Hematopoietic multipotent progenitor cell treated with erythropoietin and hydrocortisone succinate and interleukin-3 and kit ligand, for 4 days (in vitro differentiated cells): ENCODE data around the gene RIMS3.

ENCODE experiments used
- DNase-seq: peaks from one replicate; pipeline ENCODE4 v3.0.0-alpha.2; 2015

RIMS3 gene

GRCh38 chr1:40627987-40628902, 37.2 kb downstream of the RIMS3 start:
- no peak for DNase-seq

- no peak for DNase-seq
These were observed 39.1 kb downstream of the RIMS3 start for GRCh38 chr1:40626383-40626770.

GRCh38 chr1:40625476-40626382, 39.8 kb downstream of the RIMS3 start:
- no peak for DNase-seq

GRCh38 chr1:40625076-40625475, 40.4 kb downstream of the RIMS3 start:
- peak; percentile 77 for DNase-seq

DNA sequence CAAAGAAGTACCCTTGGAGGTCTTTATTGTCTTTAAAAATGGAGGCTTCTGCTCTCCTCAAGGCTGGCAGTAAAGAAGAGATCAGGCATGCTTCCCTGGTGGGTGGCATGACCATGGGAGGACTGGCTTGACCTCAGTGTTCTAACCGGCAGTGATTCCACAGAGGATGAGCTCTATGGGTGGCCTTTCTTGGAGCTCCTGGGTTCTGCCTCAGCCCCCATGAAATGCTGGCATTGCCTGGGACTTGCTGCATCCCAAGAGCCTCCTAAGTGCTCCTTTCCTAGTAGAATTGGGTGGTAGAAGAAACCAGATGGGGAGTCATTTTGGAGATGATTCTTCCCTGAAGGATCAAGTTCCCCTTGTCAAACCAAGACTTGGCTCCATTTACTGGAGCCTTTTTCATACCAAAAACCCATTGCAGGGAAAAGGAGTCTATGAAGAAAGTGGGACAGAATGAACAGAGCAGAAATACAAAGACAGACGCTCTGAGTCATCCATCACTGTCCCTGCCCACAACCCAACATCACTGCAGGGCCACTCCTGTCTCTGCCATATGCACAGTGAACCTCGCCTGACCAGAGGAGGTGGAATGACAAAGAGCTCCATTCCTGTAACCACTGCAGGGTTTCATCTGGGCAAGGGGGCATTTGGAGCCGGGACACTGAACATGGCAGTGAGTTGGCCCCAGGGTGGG, 42.4 kb downstream of the RIMS3 start:
- no peak for DNase-seq

DNA sequence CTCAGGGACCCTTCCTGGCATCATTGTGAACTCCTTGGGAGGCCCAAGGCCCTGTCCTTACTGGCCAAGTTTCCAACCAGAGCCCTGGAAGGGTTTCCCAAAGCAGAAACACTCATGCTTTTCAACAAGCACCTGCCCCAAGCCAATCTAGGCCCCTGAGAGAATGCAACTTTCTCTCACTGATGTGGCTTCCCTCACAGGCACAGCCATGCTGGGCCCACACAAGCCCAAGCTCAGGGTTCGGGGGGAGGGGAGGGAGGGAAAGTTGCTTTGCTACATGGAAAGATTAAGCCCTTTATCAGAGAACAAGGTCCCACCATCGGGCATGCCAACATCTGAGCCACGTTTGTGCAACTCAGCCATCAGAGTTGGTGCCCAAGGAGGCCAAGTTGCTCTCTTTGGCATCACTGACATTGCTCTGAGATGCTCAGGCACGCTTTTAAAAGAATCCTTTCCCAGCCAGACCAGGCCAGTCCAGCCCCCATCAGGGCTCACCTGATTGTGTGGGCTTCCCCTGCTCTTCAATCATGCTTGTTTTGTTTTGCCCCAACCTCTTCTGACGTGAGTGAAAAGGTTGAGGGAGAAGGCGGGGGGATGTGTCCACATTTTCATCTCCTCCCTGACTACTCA, 43.5 kb downstream of the RIMS3 start:
- no peak for DNase-seq

- no peak for DNase-seq
These were observed 44.8 kb downstream of the RIMS3 start for GRCh38 chr1:40620586-40621210.

- DNase-seq: no peak
These were observed 45.3 kb downstream of the RIMS3 start for GRCh38 chr1:40620150-40620549.

DNA sequence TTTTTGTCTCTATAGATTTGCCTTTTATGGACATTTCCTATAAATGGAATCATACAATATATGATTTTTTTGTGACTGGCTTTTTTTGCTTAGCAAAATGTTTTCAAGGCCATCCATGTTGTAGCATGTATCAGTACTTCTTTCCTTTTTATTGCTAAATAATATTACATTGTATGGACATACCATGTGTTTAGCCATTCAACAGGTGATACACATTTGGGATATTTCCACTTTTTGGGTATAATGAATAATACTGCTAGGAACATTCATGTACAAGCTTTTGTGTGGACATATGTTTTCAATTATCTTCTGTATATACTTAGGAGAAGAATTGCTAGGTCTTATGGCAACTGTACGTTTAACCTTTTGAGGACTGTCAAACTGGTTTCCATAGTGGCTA, 47.4 kb downstream of the RIMS3 start:
- no peak for DNase-seq

- DNase-seq: peak; percentile 90
These were observed 53.1 kb downstream of the RIMS3 start for GRCh38 chr1:40612345-40612831.

GRCh38 chr1:40610156-40610555, 55.3 kb downstream of the RIMS3 start:
- no peak for DNase-seq

- DNase-seq: no peak
These were observed 57.6 kb downstream of the RIMS3 start for GRCh38 chr1:40607921-40608320.

DNA sequence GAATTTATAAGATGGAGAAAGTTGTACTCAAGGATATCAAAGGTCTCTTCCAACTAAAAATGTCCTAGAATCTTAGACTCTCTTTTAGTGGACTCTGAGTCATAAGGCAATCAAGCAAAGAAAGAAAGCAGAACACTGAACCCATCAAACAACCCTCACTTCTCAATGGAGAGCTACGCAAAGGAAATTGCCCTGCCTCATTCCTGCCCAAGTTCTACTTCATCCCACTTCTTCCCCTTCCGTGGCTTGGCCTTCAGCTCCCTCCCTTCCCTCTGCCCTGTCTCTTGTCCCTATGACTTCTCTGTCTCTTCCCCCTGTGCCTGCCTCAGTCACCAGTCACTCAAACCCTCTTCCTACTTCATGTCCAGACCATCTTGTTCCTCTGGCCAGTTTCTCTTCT, 58.5 kb downstream of the RIMS3 start:
- DNase-seq: no peak

- DNase-seq: no peak
These were observed 59.3 kb downstream of the RIMS3 start for GRCh38 chr1:40606194-40606593.

DNA sequence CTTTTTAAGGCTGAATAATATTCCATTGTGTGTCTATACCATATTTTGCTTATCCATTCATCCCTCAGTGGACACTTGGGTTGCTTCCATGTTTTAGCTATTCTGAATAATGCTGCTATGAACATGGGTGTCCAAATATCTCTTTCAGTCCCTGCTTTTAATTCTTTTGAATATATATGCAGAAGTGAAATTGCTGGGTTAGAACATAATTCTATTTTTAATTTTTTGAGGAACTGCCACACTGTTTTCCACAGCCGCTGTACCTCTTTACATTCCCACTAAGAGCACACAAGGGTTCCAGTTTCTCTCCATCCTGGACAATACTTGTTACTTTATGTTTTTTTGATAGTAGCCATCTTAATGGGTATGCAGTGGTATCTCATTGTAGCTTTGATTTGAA, 65.6 kb downstream of the RIMS3 start:
- DNase-seq: no peak

DNA sequence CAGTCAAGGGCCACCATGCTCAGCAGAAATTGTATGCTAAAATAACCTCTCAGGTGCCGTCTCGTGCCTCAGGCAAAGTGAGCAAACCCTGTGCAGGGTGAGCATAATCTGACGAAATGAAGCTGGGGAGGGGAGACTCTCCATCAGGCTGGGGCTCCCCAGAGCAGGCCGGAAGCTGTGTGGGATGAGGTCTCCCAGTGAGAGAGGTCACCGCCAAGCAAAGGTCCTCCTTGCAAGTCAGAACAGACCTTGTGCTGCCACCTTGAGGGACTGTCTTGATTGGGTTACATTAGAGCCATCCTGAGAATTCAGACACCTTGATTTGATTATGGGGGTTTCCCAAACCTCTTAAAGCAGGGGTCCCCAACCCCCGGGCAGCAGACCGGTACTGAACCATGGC, 69.9 kb downstream of the RIMS3 start:
- no peak for DNase-seq

DNA sequence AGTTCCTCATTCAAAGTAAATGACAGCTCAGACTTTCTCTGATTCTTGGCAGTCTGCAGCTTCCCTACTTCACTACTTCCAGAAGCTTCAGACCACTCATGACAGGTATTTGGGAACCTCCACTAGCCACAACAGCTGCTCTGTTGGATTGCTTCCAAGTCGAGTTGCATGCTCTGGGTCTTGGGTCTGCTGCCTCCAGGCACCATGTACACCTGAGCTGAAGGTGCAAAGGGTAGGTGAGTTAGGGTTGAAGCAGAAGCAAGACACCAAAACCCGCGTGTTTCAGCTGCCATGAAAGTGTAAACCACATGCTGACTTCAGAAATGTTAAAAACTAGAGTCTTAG, 71.3 kb downstream of the RIMS3 start:
- DNase-seq: no peak

GRCh38 chr1:40593449-40594186, 71.9 kb downstream of the RIMS3 start:
- DNase-seq: peak; percentile 52

DNA sequence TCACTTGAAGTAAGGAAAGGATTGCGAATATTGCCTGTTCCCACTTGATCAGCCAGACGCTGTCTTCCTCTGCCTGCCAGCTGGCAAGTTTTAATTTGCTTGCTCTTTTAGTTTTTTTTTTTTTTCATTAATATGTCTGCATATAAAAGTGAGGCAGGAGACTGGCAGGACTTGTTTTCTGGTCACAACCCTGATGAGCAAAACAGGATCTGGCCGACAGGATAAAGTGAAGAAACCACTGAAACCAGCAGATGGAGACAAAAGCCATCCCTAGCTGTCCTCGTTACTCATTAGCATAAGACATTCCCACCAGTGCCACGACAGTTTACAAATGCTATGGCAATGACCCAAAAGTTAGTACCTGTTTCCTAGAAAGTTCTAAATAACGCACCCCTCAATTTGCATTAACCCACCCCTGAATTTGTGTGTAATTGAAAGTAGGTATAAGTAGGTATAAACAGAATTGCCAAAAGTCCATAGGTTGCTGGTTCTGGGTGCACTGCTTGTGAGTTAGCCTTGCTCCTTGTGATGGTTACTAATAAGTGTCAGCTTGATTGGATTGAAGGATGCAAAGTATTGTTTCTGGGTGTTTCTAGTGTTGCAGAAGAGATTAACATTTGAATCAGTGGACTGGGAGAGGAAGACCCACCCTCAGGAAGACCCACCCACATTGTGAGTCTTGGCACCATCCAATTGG, 73.2 kb downstream of the RIMS3 start:
- DNase-seq: peak; percentile 70

DNA sequence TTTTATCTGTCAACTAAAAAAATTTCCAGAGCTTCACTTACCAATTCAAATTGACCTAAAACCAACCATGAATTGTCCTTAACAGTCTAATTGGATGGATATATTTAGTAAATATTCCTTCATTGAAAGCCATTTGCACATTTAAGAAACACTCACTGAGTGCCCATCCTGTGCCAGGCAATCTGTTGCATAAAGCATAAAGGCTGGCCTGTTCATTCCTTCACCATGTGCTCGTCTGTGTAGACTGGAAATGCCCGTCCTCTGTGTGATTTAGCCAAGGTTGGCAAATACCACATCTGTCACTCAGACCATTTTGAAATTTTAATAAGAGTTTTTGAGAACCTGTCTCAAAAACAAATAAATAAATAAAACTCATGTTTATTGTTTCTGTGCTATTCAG, 76.9 kb downstream of the RIMS3 start:
- no peak for DNase-seq

GRCh38 chr1:40583980-40584379, 81.5 kb downstream of the RIMS3 start:
- DNase-seq: no peak
